ENCODE results near the gene TOPAZ1.
"Not testable (repeated sequence)": the region's sequence is repeated elsewhere in the genome, so short reads cannot be mapped to it uniquely, and the experiment has no call there.

The TOPAZ1 gene

GRCh38 chr3:44330444-44330843, 88.8 kb downstream of the TOPAZ1 start:
- no peak for DNase-seq (ENCODE audit: low spot score)

GRCh38 chr3:44334326-44334725, 92.6 kb downstream of the TOPAZ1 start:
- DNase-seq (ENCODE audit: low spot score), result no peak

GRCh38 chr3:44337248-44337785, 95.6 kb downstream of the TOPAZ1 start:
- DNase-seq (ENCODE audit: low spot score), result peak; percentile 24

- peak; percentile 98 for DNase-seq (ENCODE audit: low spot score)
Measured at GRCh38 chr3:44338010-44338827, 96.5 kb downstream of the TOPAZ1 start, which contains the start of gene TCAIM. Gene TCAIM, plus strand, starts transcription at chr3:44338766. Its CDS starts 16,017 bp downstream, at chr3:44354783.

- no peak for DNase-seq (ENCODE audit: low spot score)
Measured at GRCh38 chr3:44338828-44339127, 97.1 kb downstream of the TOPAZ1 start.

GRCh38 chr3:44339181-44340057, 97.7 kb downstream of the TOPAZ1 start:
- DNase-seq (ENCODE audit: low spot score), result no peak

- no peak for DNase-seq (ENCODE audit: low spot score)
Measured at GRCh38 chr3:44340058-44340395, 98.3 kb downstream of the TOPAZ1 start.

GRCh38 chr3:44342176-44342790, 100.6 kb downstream of the TOPAZ1 start:
- no peak for DNase-seq (ENCODE audit: low spot score)

GRCh38 chr3:44343421-44343820, 101.7 kb downstream of the TOPAZ1 start:
- no peak for DNase-seq (ENCODE audit: low spot score)

GRCh38 chr3:44346590-44346989, 104.9 kb downstream of the TOPAZ1 start:
- not testable (repeated sequence) for DNase-seq (ENCODE audit: low spot score)

- no peak for DNase-seq (ENCODE audit: low spot score)
Measured at GRCh38 chr3:44348993-44349392, 107.3 kb downstream of the TOPAZ1 start.

GRCh38 chr3:44353355-44353924, 111.8 kb downstream of the TOPAZ1 start:
- DNase-seq (ENCODE audit: low spot score), result no peak

GRCh38 chr3:44355362-44356033, 113.8 kb downstream of the TOPAZ1 start:
- DNase-seq (ENCODE audit: low spot score), result no peak

- peak; percentile 65 for DNase-seq (ENCODE audit: low spot score)
Measured at GRCh38 chr3:44359146-44359751, 117.6 kb downstream of the TOPAZ1 start.

- DNase-seq (ENCODE audit: low spot score), result peak; percentile 34
Measured at GRCh38 chr3:44363591-44363990, 121.9 kb downstream of the TOPAZ1 start.

- DNase-seq (ENCODE audit: low spot score), result no peak
Measured at GRCh38 chr3:44365952-44366351, 124.3 kb downstream of the TOPAZ1 start.

- DNase-seq (ENCODE audit: low spot score), result no peak
Measured at GRCh38 chr3:44375450-44375849, 133.8 kb downstream of the TOPAZ1 start.

All from HuH-7 (cell line).